ENCODE data around the gene DDX4. TPM values are rescaled to one million over a fixed set of nuclear protein-coding genes. Genes with fewer than 3 reads are reported as not detected.

Gene DDX4
- total and polyA plus RNA-seq, 8 donors = not detected

GRCh38 chr5:55823151-55823796 lies 85.4 kb downstream of the DDX4 start:
- no peak overlapping the region for H3K27ac ChIP-seq
- H3K36me3 ChIP-seq = no peaks in the 10 kb centered on the region
- H3K27me3 ChIP-seq = peaks cover 4 to 47% (median 11%) of the 10 kb centered on the region in 3 donors
- intact Hi-C loops (cut with DNase I; ENCODE audit: low total_unique reads) = no loop called here
- no peaks in the 10 kb centered on the region for H3K9me3 ChIP-seq
- no peak overlapping the region for H3K4me3 ChIP-seq
- DNase-seq = no peak
- TF ChIP-seq POLR2A (IDR thresholded peaks at IDR 0.05) (no peak), POLR2AphosphoS5 (IDR thresholded peaks at IDR 0.05) (no peak), EP300 (IDR thresholded peaks at IDR 0.05) (no peak), CTCF (IDR thresholded peaks at IDR 0.05) (no peak)
- peaks cover 4 to 10% (median 8%) of the 10 kb centered on the region in 4 donors for H3K4me1 ChIP-seq
- WGBS, 5 donors = 46 to 67% (median 58%) methylated on average over 1 of the region's 1 CpG

GRCh38 chr5:55829956-55830355 lies 92.1 kb downstream of the DDX4 start:
- TF ChIP-seq POLR2A (IDR thresholded peaks at IDR 0.05) (no peak), EP300 (IDR thresholded peaks at IDR 0.05) (no peak), CTCF (IDR thresholded peaks at IDR 0.05) (no peak), POLR2AphosphoS5 (IDR thresholded peaks at IDR 0.05) (no peak)
- DNase-seq = no peak
- Histone ChIP-seq H3K27ac (no peak overlapping the region), H3K27me3 (peaks cover 0 to 7% (median 0%) of the 10 kb centered on the region in 3 donors), H3K36me3 (no peaks in the 10 kb centered on the region), H3K4me1 (no peaks in the 10 kb centered on the region), H3K9me3 (peaks cover 0 to 6% (median 0%) of the 10 kb centered on the region in 4 donors), H3K4me3 (no peak overlapping the region)
- WGBS, 5 donors = 77 to 84% (median 79%) methylated on average over 3 of the region's 3 CpGs
- intact Hi-C loops (cut with DNase I; ENCODE audit: low total_unique reads) = no loop called here

- H3K4me1 ChIP-seq = no peaks in the 10 kb centered on the region
- 95 to 97% (median 96%) methylated on average over 17 of the region's 17 CpGs for WGBS, 5 donors
- intact Hi-C loops (cut with DNase I; ENCODE audit: low total_unique reads) = no loop called here
- TF ChIP-seq POLR2AphosphoS5 (IDR thresholded peaks at IDR 0.05) = no peak
- no peak for TF ChIP-seq EP300 (IDR thresholded peaks at IDR 0.05)
- TF ChIP-seq POLR2A (IDR thresholded peaks at IDR 0.05) = no peak
- TF ChIP-seq CTCF (IDR thresholded peaks at IDR 0.05) = no peak
- H3K27ac ChIP-seq = no peak overlapping the region
- no peak for DNase-seq
- no peak overlapping the region for H3K4me3 ChIP-seq
- peaks cover 0 to 6% (median 0%) of the 10 kb centered on the region in 4 donors for H3K9me3 ChIP-seq
- H3K36me3 ChIP-seq = no peaks in the 10 kb centered on the region
- no peaks in the 10 kb centered on the region for H3K27me3 ChIP-seq
Observed at GRCh38 chr5:55832446-55832845, 94.6 kb downstream of the DDX4 start.

- TF ChIP-seq POLR2A (IDR thresholded peaks at IDR 0.05) = no peak
- no peak for TF ChIP-seq CTCF (IDR thresholded peaks at IDR 0.05)
- no peak for TF ChIP-seq POLR2AphosphoS5 (IDR thresholded peaks at IDR 0.05)
- TF ChIP-seq EP300 (IDR thresholded peaks at IDR 0.05) = no peak
- no peaks in the 10 kb centered on the region for H3K4me1 ChIP-seq
- intact Hi-C loops (cut with DNase I; ENCODE audit: low total_unique reads) = no loop called here
- 63 to 86% (median 84%) methylated on average over 1 of the region's 1 CpG for WGBS, 5 donors
- DNase-seq = no peak
- no peaks in the 10 kb centered on the region for H3K36me3 ChIP-seq
- H3K27ac ChIP-seq = no peak overlapping the region
- no peak overlapping the region for H3K4me3 ChIP-seq
- H3K27me3 ChIP-seq = no peaks in the 10 kb centered on the region
- peaks cover 0 to 6% (median 0%) of the 10 kb centered on the region in 4 donors for H3K9me3 ChIP-seq
Observed at GRCh38 chr5:55836191-55836590, 98.3 kb downstream of the DDX4 start.
